B cell (primary cell): ENCODE data around the gene ZFPM1. TPM values are rescaled to one million over a fixed set of nuclear protein-coding genes. Genes with fewer than 3 reads are reported as not detected.

ENCODE experiments used
- ATAC-seq: fragments of 200-7000 bp; cut with Tn5 transposase; one replicate; pipeline ENCODE4 v1.10.0; 2021; ENCODE audit warnings: low read depth, mild to moderate bottlenecking, moderate number of reproducible peaks, moderate library complexity
- CTCF ChIA-PET: fragments of 350-600 bp; sonication (Branson Sonifier 250); formaldehyde crosslinking; loops from one replicate; lab custom pipeline; 2021; ENCODE audit warnings: antibody characterized with exemption, inconsistent platforms; lab: Charles Lee
- POLR2A ChIA-PET: fragments of 350-600 bp; sonication (Branson Sonifier 250); formaldehyde crosslinking; loops from one replicate; lab custom pipeline; 2021; ENCODE audit warnings: antibody characterized with exemption; lab: Charles Lee
- DNase-seq: peaks from one replicate; pipeline ENCODE4 v3.0.0; 2013
- H2AFZ ChIP-seq: 2 replicates; pipeline ENCODE4 v1.6.1; 2012; ENCODE audit warnings: mild to moderate bottlenecking, low read depth, low read length; ENCODE audit not compliant: insufficient read depth, poor library complexity, severe bottlenecking
- H3K27ac ChIP-seq, 2 donors: 1 replicate in 1 of 2; 2 replicates in 1 of 2; pipeline ENCODE4 v1.5.1; 2012 to 2013; ENCODE audit warnings: low read length in 2 of 2, mild to moderate bottlenecking in 2 of 2, moderate library complexity in 1 of 2
- H3K27me3 ChIP-seq, 4 experiments: fragments of 200-600 bp in 1 of 4; sonication (generic) in 1 of 4; replicated peaks in 1 of 4; 1 replicate in 2 of 4; 2 replicates in 2 of 4; pipeline versions ENCODE4 v1.6.1 to v1.7.0; 2013 to 2016; ENCODE audit warnings: low read length in 3 of 4, mild to moderate bottlenecking in 2 of 4, mixed read lengths in 1 of 4, moderate library complexity in 1 of 4; ENCODE audit not compliant: insufficient read depth in 4 of 4, control insufficient read depth in 3 of 4; ENCODE audit errors: control extremely low read depth in 1 of 4
- H3K36me3 ChIP-seq, 2 experiments: replicated peaks in 1 of 2; 1 replicate in 1 of 2; 2 replicates in 1 of 2; pipeline versions ENCODE4 v1.6.1 to v1.7.1; 2013; ENCODE audit warnings: low read length in 1 of 2; ENCODE audit not compliant: insufficient read depth in 2 of 2, control insufficient read depth in 1 of 2; ENCODE audit errors: control extremely low read depth in 1 of 2, extremely low read depth in 1 of 2
- H3K4me1 ChIP-seq, 2 donors: fragments of 200-600 bp in 1 of 2; sonication (generic) in 1 of 2; 1 replicate in 1 of 2; 2 replicates in 1 of 2; pipeline versions ENCODE4 v1.5.1 to v1.6.1; 2013 to 2017; ENCODE audit warnings: low read length in 2 of 2; ENCODE audit not compliant: control insufficient read depth in 2 of 2, insufficient read depth in 2 of 2
- H3K4me2 ChIP-seq: replicated peaks from 2 replicates; pipeline ENCODE3; 2012; ENCODE audit warnings: mild to moderate bottlenecking, low read depth, low read length; ENCODE audit not compliant: poor library complexity, severe bottlenecking
- H3K4me3 ChIP-seq, 5 experiments: fragments of 200-600 bp in 1 of 5; sonication (generic) in 1 of 5; 1 replicate in 3 of 5; 2 replicates in 2 of 5; pipeline versions ENCODE4 v1.5.1 to v1.7.0; 2011 to 2016; ENCODE audit warnings: low read length in 4 of 5, mild to moderate bottlenecking in 4 of 5, low read depth in 2 of 5, control low read depth in 1 of 5, moderate library complexity in 1 of 5; ENCODE audit not compliant: insufficient read depth in 1 of 5; ENCODE audit errors: control extremely low read depth in 1 of 5, extremely low read depth in 1 of 5
- H3K79me2 ChIP-seq: fragments of 200-600 bp; sonication (generic); one replicate; pipeline ENCODE4 v1.6.0; 2016; ENCODE audit warnings: low read length; ENCODE audit not compliant: control insufficient read depth, insufficient read depth
- H3K9ac ChIP-seq: fragments of 200-600 bp; sonication (generic); 2 replicates; pipeline ENCODE4 v1.6.1; 2017; ENCODE audit warnings: mild to moderate bottlenecking, low read length, moderate library complexity
- H3K9me3 ChIP-seq, 3 donors: one replicate each; pipeline versions ENCODE4 v1.6.1 to v1.7.1; 2013; ENCODE audit warnings: low read length in 2 of 3; ENCODE audit not compliant: control insufficient read depth in 2 of 3, insufficient read depth in 1 of 3; ENCODE audit errors: control extremely low read depth in 1 of 3
- H4K20me1 ChIP-seq: 2 replicates; pipeline ENCODE4 v1.6.0; 2012; ENCODE audit warnings: mild to moderate bottlenecking, low read length; ENCODE audit not compliant: insufficient read depth, control insufficient read depth, poor library complexity, severe bottlenecking
- H3K27ac Mint-ChIP-seq: one replicate; pipeline ENCODE4 v1.8.0; 2021; ENCODE audit warnings: mixed read lengths
- H3K27me3 Mint-ChIP-seq: one replicate; pipeline ENCODE4 v1.8.0; 2021; ENCODE audit warnings: mixed read lengths
- H3K4me1 Mint-ChIP-seq: one replicate; pipeline ENCODE4 v1.8.0; 2021; ENCODE audit warnings: mixed read lengths
- H3K4me3 Mint-ChIP-seq: one replicate; pipeline ENCODE4 v1.8.0; 2021; ENCODE audit warnings: mixed read lengths
- H3K9me3 Mint-ChIP-seq: one replicate; pipeline ENCODE4 v1.8.0; 2022; ENCODE audit warnings: mixed read lengths; ENCODE audit not compliant: insufficient read depth
- CTCF ChIP-seq: fragments of 200-600 bp; IDR thresholded peaks from one replicate; pipeline ENCODE4 v1.8.0; 2022; ENCODE audit warnings: antibody characterized with exemption, mild to moderate bottlenecking
- EZH2 ChIP-seq: IDR thresholded peaks from 2 replicates; pipeline ENCODE4 v1.6.1; 2012; ENCODE audit warnings: borderline replicate concordance, low read depth, mild to moderate bottlenecking, moderate library complexity, low read length; ENCODE audit not compliant: insufficient read depth, poor library complexity, severe bottlenecking
- WGBS: methylation state at CpG from one replicate; pipeline ENCODE4 v1.1.5; 2013; ENCODE audit warnings: missing lambda C conversion rate; ENCODE audit not compliant: insufficient coverage; 5-methylcytosine and 5-hydroxymethylcytosine counted together
- intact Hi-C: fragments of 100-400 bp; cut with micrococcal nuclease; formaldehyde crosslinking; loops from one replicate; pipeline ENCODE4 v1.10.0; 2022
- polyA plus RNA-seq: library from polyadenylated mRNA; depleted of rRNA; stranded (reverse); fragments of >200 nt; gene quantifications from 2 replicates; pipeline ENCODE4 v1.2.3, GENCODE V29; 2012
- total RNA-seq, 2 donors: library from RNA; stranded (reverse); fragments of 120-200 nt in 1 of 2; gene quantifications; 1 replicate in 1 of 2; 2 replicates in 1 of 2; pipeline versions ENCODE4 v1.2.3 to v1.2.4, GENCODE V29; 2013 to 2022

Gene ZFPM1
- total and polyA plus RNA-seq, 2 donors (not counting 1 experiment from before 2014, with no cell fraction given), result 4.3 to 34.6 TPM

- no peak for TF ChIP-seq EZH2
- TF ChIP-seq CTCF, result no peak
- intact Hi-C loops, result no loop called here
- Histone ChIP-seq H3K27me3 (no peaks in the 10 kb centered on the region), H3K27ac (no peak overlapping the region), H3K4me3 (no peak overlapping the region), H2AFZ (no peak overlapping the region), H3K4me1 (no peaks in the 10 kb centered on the region), H3K4me2 (no peak overlapping the region), H4K20me1 (peaks cover 92% of the 10 kb centered on the region), H3K36me3 (peaks cover 14 to 77% of the 10 kb centered on the region in 2 experiments), H3K9me3 (no peaks in the 10 kb centered on the region), H3K9ac (no peak overlapping the region), H3K79me2 (peaks cover 89% of the 10 kb centered on the region)
- peaks cover 8% of the 10 kb centered on the region for H3K4me1 Mint-ChIP-seq
- POLR2A ChIA-PET, result no interaction called here
- no peaks in the 10 kb centered on the region for H3K9me3 Mint-ChIP-seq
- DNase-seq (no peak), ATAC-seq (no peak)
- CTCF ChIA-PET, result interaction anchor here (1.5 kb wide), 1 partner anchor 153 kb away, joined by 5 read pairs; no protein-coding TSS in a partner anchor
- H3K27me3 Mint-ChIP-seq, result no peaks in the 10 kb centered on the region
- no peak overlapping the region for H3K4me3 Mint-ChIP-seq
- no peak overlapping the region for H3K27ac Mint-ChIP-seq
- no CpG with 5 or more reads among the region's 6 CpGs for WGBS
These were observed 131.6 kb downstream of the ZFPM1 start for GRCh38 chr16:88584676-88585075.

GRCh38 chr16:88585269-88585668, 132.2 kb downstream of the ZFPM1 start:
- Mint-ChIP-seq H3K4me1 (peaks cover 8% of the 10 kb centered on the region), H3K9me3 (no peaks in the 10 kb centered on the region), H3K27me3 (no peaks in the 10 kb centered on the region), H3K27ac (peak overlapping the region; percentile 26), H3K4me3 (no peak overlapping the region)
- H3K9ac ChIP-seq, result no peak overlapping the region
- no peak overlapping the region for H3K27ac ChIP-seq
- no peaks in the 10 kb centered on the region for H3K9me3 ChIP-seq
- ATAC-seq, result no peak
- peaks cover 86% of the 10 kb centered on the region for H4K20me1 ChIP-seq
- no peak for DNase-seq
- no peak for TF ChIP-seq EZH2
- TF ChIP-seq CTCF, result no peak
- H3K4me2 ChIP-seq, result no peak overlapping the region
- CTCF ChIA-PET, result interaction anchor here (1.5 kb wide), 1 partner anchor 152 kb away, joined by 5 read pairs; no protein-coding TSS in a partner anchor
- H3K4me1 ChIP-seq, result no peaks in the 10 kb centered on the region
- H2AFZ ChIP-seq, result no peak overlapping the region
- intact Hi-C loops, result no loop called here
- peaks cover 83% of the 10 kb centered on the region for H3K79me2 ChIP-seq
- no peak overlapping the region for H3K4me3 ChIP-seq
- H3K27me3 ChIP-seq, result no peaks in the 10 kb centered on the region
- WGBS, result 94% methylated on average over 7 of the region's 8 CpGs
- POLR2A ChIA-PET, result no interaction called here
- peaks cover 15 to 79% of the 10 kb centered on the region in 2 experiments for H3K36me3 ChIP-seq
